Stomach (tissue), 4 donors: ENCODE data around the gene SCAP.

Experiments
- CTCF ChIP-seq, 7 experiments: fragments of 450-650 bp in 4 of 7; fragments of 200-600 bp in 3 of 7; sonication (generic) in 3 of 7; IDR thresholded peaks; one replicate each; pipeline ENCODE4 v1.5.1; 2016 to 2019; ENCODE audit warnings: antibody characterized with exemption in 7 of 7, control low read depth in 2 of 7, mild to moderate bottlenecking in 1 of 7
- EP300 ChIP-seq: sonication (generic); formaldehyde crosslinking; IDR thresholded peaks from one replicate; pipeline ENCODE4 v1.6.1; 2017; ENCODE audit warnings: antibody characterized with exemption
- POLR2A ChIP-seq, 4 donors: fragments of 450-650 bp; IDR thresholded peaks; one replicate each; pipeline ENCODE4 v1.6.1; 2016; ENCODE audit warnings: antibody characterized with exemption in 4 of 4, control low read depth in 2 of 4, mild to moderate bottlenecking in 1 of 4, moderate library complexity in 1 of 4
- POLR2AphosphoS5 ChIP-seq, 3 donors: sonication (generic); formaldehyde crosslinking; IDR thresholded peaks; one replicate each; pipeline ENCODE4 v1.6.1; 2016; ENCODE audit warnings: antibody characterized with exemption in 3 of 3

- no peak for TF ChIP-seq CTCF (IDR thresholded peaks at IDR 0.05)
- TF ChIP-seq POLR2AphosphoS5 (IDR thresholded peaks at IDR 0.05) = no peak
- no peak for TF ChIP-seq POLR2A (IDR thresholded peaks at IDR 0.05)
- no peak for TF ChIP-seq EP300
Measured at GRCh38 chr3:47405820-47406761, 69.7 kb downstream of the SCAP start.
